Nephron progenitor cell (in vitro differentiated cells): ENCODE data around the gene MYO1D.

ENCODE experiments used
- DNase-seq: peaks from one replicate; pipeline ENCODE4 v3.0.0; 2021
- H3K27ac Mint-ChIP-seq: 2 replicates; pipeline ENCODE4 v1.8.0; 2021; ENCODE audit warnings: mild to moderate bottlenecking, moderate library complexity, mixed read lengths
- H3K27me3 Mint-ChIP-seq: 2 replicates; pipeline ENCODE4 v1.8.0; 2021; ENCODE audit warnings: mild to moderate bottlenecking, low read depth, mixed read lengths; ENCODE audit not compliant: poor library complexity
- H3K36me3 Mint-ChIP-seq: 2 replicates; pipeline ENCODE4 v1.8.0; 2021; ENCODE audit warnings: low read depth, mixed read lengths
- H3K4me1 Mint-ChIP-seq: 2 replicates; pipeline ENCODE4 v1.8.0; 2021; ENCODE audit warnings: mixed read lengths
- H3K4me3 Mint-ChIP-seq: 2 replicates; pipeline ENCODE4 v1.8.0; 2021; ENCODE audit warnings: mild to moderate bottlenecking, moderate library complexity, mixed read lengths
- H3K9me3 Mint-ChIP-seq: 2 replicates; pipeline ENCODE4 v1.8.0; 2021; ENCODE audit warnings: mild to moderate bottlenecking, moderate library complexity, mixed read lengths
- TF ChIP-seq, protein P1 (sequence below): fragments of 200-600 bp; sonication (generic); IDR thresholded peaks from 2 replicates; pipeline ENCODE4 v1.5.0; 2021; ENCODE audit warnings: antibody characterized with exemption

Gene MYO1D

DNA sequence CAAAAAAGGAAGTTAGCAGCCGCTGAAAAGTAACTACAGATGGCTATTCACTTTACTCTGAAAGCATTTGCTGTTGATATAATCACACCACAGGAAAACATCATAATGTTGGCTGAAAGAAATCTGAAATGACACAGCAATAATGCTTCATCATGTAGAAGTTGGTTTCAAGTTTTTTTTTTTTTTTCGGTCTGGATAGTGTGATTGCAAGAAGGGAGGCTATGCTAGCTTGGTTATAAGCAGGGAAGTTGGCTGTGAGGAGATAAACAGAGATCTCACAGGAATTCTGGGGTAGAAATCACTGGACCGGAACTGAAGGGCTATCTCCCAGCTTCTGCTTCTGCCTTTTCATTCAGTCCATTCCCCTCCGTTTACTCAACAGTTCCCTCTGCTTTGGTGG lies 57.9 kb downstream of the MYO1D start:
- Mint-ChIP-seq H3K4me3 (no peak overlapping the region), H3K27me3 (peaks cover 6% of the 10 kb centered on the region), H3K9me3 (no peaks in the 10 kb centered on the region), H3K27ac (no peak overlapping the region), H3K36me3 (no peaks in the 10 kb centered on the region), H3K4me1 (peaks cover 13% of the 10 kb centered on the region)
- TF ChIP-seq, protein P1, sequence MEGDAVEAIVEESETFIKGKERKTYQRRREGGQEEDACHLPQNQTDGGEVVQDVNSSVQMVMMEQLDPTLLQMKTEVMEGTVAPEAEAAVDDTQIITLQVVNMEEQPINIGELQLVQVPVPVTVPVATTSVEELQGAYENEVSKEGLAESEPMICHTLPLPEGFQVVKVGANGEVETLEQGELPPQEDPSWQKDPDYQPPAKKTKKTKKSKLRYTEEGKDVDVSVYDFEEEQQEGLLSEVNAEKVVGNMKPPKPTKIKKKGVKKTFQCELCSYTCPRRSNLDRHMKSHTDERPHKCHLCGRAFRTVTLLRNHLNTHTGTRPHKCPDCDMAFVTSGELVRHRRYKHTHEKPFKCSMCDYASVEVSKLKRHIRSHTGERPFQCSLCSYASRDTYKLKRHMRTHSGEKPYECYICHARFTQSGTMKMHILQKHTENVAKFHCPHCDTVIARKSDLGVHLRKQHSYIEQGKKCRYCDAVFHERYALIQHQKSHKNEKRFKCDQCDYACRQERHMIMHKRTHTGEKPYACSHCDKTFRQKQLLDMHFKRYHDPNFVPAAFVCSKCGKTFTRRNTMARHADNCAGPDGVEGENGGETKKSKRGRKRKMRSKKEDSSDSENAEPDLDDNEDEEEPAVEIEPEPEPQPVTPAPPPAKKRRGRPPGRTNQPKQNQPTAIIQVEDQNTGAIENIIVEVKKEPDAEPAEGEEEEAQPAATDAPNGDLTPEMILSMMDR, result no peak
- no peak for DNase-seq

GRCh38 chr17:32815460-32815859 lies 61.5 kb downstream of the MYO1D start:
- no peaks in the 10 kb centered on the region for H3K27me3 Mint-ChIP-seq
- no peak overlapping the region for H3K27ac Mint-ChIP-seq
- no peaks in the 10 kb centered on the region for H3K36me3 Mint-ChIP-seq
- H3K4me1 Mint-ChIP-seq, result peaks cover 18% of the 10 kb centered on the region
- TF ChIP-seq, protein P1, result no peak
- no peak overlapping the region for H3K4me3 Mint-ChIP-seq
- DNase-seq, result no peak
- H3K9me3 Mint-ChIP-seq, result no peaks in the 10 kb centered on the region

GRCh38 chr17:32814836-32815235 lies 62.1 kb downstream of the MYO1D start:
- no peak for DNase-seq
- no peaks in the 10 kb centered on the region for H3K27me3 Mint-ChIP-seq
- H3K9me3 Mint-ChIP-seq, result no peaks in the 10 kb centered on the region
- H3K36me3 Mint-ChIP-seq, result no peaks in the 10 kb centered on the region
- TF ChIP-seq, protein P1, result no peak
- H3K4me1 Mint-ChIP-seq, result peaks cover 22% of the 10 kb centered on the region
- no peak overlapping the region for H3K4me3 Mint-ChIP-seq
- no peak overlapping the region for H3K27ac Mint-ChIP-seq

DNA sequence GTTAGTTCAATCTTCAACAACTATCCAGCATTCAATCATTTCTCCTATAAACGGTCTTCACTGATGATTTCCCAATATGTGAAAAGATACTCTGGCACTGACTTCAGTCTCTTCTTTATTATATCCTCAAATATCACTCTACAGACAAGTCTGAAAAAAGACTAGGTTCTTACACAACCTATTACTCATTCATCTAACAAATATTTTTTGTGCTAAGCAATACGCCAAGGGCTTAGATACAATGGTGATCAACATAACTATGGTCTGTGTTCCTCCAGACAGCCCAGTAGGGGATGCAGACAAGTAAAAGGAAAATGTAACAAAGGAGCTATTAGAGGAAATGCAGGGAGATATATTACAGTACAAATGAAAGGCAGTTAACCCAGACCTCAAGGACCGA lies 63.9 kb downstream of the MYO1D start:
- Mint-ChIP-seq H3K27me3 (no peaks in the 10 kb centered on the region), H3K4me3 (no peak overlapping the region), H3K9me3 (no peaks in the 10 kb centered on the region), H3K27ac (no peak overlapping the region), H3K4me1 (peaks cover 18% of the 10 kb centered on the region), H3K36me3 (no peaks in the 10 kb centered on the region)
- no peak for DNase-seq
- TF ChIP-seq, protein P1, result no peak

DNA sequence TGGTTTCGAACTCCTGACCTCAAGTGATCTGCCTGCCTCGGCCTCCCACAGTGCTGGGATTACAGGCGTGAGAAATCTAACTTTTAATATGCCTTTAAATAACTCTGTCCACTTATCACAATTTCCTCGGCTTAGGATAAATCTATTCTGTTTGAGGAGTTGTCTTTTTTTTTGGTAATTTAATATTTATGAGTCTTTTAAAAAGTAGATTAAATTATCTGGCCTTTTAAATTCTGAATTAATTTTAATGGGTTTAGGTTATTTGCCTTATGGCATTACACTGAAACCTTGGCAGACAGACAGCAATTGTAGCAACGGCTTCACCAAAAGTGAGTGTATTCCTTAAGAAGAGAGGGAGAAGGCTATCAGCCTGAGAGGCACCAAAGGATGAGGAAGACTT lies 66.2 kb downstream of the MYO1D start:
- peak overlapping the region; percentile 2 for H3K27ac Mint-ChIP-seq
- no peak overlapping the region for H3K4me3 Mint-ChIP-seq
- TF ChIP-seq, protein P1, result no peak
- H3K36me3 Mint-ChIP-seq, result no peaks in the 10 kb centered on the region
- H3K9me3 Mint-ChIP-seq, result no peaks in the 10 kb centered on the region
- H3K27me3 Mint-ChIP-seq, result no peaks in the 10 kb centered on the region
- H3K4me1 Mint-ChIP-seq, result peaks cover 18% of the 10 kb centered on the region
- no peak for DNase-seq

GRCh38 chr17:32807577-32807976 lies 69.3 kb downstream of the MYO1D start:
- Mint-ChIP-seq H3K4me1 (peaks cover 13% of the 10 kb centered on the region), H3K9me3 (no peaks in the 10 kb centered on the region), H3K27ac (no peak overlapping the region), H3K27me3 (no peaks in the 10 kb centered on the region), H3K36me3 (no peaks in the 10 kb centered on the region), H3K4me3 (no peak overlapping the region)
- DNase-seq, result no peak
- TF ChIP-seq, protein P1, result no peak
